ENCODE data around the gene CHKB.
"Not testable (repeated sequence)": the region's sequence is repeated elsewhere in the genome, so short reads cannot be mapped to it uniquely, and the experiment has no call there.

CHKB gene

DNA sequence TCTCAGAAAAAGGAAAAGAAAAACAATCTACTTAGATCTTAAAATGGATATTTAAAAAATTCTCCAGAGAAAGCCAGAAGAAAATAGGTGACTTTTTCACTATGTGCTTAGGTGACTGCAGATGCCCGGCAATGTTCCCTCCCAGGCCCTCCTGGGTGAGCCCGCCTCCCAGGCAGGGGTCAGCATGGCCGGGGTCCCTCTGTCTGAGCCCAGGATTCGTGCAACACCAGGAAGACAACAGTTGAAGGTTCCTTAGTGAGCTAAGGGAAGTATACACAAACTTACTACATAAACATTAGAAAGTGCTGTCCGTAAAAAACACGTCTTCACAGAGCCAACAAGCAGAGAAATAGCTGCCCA lies 29.5 kb upstream of the CHKB start:
- DNase-seq (ENCODE audit: low spot score) = no peak

- DNase-seq (ENCODE audit: low spot score) = no peak
These were observed 28.9 kb upstream of the CHKB start for GRCh38 chr22:50611341-50612060.

DNA sequence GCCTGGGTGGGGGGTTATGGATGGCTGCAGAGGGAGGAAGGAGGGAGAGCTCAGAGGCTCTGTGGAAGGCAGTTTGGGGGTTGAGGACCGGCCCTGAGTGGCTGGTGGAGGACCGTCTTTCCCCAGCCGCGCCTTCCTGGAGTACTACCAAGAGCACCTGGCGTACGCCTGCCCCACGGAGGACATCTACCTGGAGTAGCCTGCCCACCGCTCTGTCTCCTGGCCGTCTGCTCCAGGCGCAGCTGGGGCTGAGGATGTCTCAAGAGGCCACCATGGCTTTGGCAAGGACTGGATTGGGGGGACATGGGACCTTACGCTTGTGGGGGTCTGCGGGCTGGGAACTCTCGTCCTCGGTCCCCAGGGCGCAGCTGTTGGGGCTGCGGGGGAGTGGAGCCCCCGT lies 27.9 kb upstream of the CHKB start:
- no peak for DNase-seq (ENCODE audit: low spot score)

GRCh38 chr22:50610041-50610451 lies 27.4 kb upstream of the CHKB start:
- no peak for DNase-seq (ENCODE audit: low spot score)

GRCh38 chr22:50609599-50609998 lies 26.9 kb upstream of the CHKB start:
- DNase-seq (ENCODE audit: low spot score) = no peak

DNA sequence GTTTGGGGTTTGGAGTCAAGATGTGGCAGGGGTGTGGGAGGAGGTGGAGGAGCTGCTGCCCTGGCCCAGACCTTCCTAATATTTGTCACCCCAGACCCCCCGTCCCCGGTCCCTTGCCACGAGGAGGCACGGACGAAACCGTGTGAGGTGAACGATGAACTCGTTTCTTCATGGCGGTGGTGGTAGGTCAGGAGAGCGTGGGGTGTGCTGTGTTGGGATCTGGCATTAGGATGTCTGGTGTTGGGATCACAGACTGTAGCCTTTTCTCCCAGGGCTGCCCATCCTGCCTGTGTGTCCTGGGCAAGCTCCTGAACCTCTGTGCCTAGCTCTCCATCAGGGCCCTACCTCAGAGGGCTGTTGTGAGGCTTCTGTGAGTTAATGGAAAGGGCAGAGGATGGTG lies 26.3 kb upstream of the CHKB start:
- DNase-seq (ENCODE audit: low spot score) = no peak

DNA sequence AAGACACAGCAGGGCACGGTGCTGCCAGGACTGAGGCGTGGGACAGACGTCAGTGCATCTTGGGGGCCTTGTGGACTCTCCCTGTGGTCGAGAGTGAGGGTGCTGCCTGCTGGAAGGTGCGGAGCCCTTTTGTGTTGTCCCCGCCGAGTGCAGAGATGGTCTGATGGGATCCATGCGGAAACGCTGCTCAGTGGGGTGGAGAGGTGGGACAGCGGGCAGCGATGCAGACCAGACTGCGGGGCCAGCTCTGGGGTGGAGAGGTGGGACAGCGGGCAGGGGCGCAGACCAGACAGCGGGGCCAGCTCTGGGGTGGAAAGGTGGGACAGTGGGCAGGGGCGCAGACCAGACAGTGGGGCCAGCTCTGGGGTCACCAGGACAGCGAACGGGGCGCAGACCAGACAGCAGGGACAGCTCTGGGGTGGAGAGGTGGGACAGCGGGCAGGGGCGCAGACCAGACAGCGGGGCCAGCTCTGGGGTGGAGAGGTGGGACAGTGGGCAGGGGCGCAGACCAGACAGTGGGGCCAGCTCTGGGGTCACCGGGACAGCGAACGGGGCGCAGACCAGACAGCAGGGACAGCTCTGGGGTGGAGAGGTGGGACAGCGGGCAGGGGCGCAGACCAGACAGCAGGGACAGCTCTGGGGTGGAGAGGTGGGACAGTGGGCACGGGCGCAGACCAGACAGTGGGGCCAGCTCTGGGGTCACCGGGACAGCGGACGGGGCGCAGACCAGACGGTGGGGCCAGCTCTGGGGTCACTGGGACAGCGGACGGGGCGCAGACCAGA lies 25.6 kb upstream of the CHKB start:
- not testable (repeated sequence) for DNase-seq (ENCODE audit: low spot score)

- DNase-seq (ENCODE audit: low spot score) = no peak
These were observed 25.0 kb upstream of the CHKB start for GRCh38 chr22:50607659-50608020.

DNA sequence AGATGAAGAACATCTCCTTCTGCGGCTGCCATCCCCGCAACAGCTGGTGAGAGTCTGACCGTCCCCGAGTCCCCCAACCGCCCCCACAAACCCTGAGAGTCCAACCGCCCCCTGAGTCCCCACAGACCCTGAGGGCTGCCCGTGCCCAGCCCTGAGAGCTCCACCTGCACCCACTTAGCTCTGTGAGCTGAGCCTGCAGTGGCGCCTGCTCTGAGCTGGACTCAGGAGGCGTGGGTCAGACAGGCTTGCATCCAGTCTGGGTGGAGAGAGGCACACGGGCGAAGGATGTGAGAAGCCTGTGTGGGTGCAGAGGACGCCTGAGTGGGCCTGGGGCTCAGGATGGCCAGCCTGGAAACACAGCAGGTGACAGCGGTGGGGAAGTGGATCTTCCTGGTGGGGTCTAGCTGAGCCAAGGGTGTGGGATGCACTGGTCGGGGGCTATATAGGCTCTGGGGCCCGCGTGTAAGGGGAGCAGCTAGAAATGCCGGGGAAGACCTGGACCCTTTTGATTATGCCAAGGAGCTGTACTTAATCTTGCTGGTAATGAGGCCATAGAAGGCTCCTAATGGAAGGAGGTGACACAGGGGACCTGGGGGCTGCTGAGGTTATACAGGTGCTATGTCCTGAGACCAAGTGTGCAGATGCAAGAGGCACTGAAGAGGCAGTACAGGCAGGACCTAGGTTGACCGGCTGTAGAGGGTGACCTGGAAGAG lies 24.5 kb upstream of the CHKB start:
- DNase-seq (ENCODE audit: low spot score) = no peak

- no peak for DNase-seq (ENCODE audit: low spot score)
These were observed 23.7 kb upstream of the CHKB start for GRCh38 chr22:50606165-50606945.

DNA sequence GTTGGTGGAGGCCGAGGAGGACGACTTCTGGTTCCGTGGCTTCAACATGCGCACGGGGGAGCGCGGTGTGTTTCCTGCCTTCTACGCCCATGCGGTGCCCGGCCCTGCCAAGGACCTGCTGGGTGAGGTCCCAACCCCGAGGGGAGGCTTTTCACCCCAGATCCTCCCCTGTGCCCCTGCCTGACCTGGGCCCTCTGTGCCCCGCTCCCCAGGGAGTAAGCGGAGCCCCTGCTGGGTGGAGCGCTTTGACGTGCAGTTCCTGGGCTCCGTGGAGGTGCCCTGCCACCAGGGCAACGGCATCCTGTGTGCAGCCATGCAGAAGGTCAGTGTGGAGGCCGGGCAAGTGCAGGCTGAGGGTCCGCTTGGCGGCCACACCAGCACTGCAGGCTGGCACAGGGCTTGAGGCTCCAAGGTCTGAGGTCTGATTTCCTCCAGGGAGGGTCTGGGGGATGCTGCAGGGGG lies 23.0 kb upstream of the CHKB start:
- no peak for DNase-seq (ENCODE audit: low spot score)

DNA sequence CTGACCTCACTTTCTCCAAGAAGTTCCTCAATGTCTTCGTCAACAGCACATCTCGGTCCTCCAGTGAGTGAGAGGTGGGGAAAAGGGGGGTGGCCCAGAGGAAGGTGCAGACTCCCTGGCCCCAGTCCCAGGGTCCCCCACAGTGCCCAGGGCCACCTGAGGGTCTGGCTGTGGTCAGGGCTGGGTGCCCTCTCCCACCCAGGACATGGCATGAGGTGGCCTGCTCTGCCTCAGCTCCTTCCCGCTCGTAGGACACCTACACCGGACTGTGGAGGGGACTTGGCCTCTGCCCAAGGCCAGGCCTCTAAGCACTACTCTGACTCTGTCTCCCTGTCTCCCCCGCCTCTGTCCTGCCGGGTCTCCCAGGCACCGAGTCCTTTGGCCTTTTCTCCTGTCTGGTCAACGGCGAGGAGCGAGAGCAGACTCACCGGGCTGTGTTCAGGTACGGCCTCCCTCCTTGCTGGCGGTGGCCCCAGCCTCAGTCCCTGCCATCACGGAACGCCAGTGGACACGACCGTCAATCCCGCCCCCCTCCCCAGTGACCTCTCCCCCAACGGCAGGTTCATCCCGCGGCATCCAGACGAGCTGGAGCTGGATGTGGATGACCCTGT lies 22.5 kb upstream of the CHKB start:
- no peak for DNase-seq (ENCODE audit: low spot score)

- DNase-seq (ENCODE audit: low spot score) = no peak
These were observed 21.8 kb upstream of the CHKB start for GRCh38 chr22:50604256-50605001.

DNA sequence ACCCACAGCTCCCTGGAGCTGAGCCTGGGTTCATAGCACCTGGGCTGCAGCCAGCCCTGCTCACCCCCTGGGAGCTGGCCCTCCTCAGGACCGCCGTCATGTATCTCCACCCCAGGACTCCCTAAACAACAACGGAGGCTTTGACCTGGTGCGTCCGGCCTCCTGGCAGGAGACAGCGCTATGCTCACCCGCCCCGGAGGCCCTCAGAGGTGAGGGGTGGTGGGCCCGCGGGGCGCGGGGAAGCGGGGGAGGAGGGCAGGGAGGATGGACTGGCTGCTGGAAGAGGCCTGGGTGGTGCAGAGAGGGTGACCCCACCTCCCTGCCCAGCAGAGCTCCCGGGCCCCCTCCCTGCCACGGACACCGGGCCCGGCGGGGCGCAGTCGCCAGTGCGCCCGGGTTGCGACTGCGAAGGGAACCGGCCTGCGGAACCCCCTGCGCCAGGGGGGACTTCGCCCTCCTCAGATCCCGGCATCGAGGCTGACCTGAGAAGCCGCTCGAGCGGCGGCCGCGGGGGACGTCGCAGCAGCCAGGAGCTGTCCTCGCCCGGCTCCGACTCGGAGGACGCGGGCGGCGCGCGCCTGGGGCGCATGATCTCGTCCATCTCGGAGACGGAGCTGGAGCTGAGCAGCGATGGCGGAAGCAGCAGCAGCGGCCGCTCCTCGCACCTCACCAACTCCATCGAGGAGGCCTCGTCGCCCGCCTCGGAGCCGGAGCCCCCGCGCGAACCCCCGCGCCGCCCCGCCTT lies 21.0 kb upstream of the CHKB start:
- no peak for DNase-seq (ENCODE audit: low spot score)

DNA sequence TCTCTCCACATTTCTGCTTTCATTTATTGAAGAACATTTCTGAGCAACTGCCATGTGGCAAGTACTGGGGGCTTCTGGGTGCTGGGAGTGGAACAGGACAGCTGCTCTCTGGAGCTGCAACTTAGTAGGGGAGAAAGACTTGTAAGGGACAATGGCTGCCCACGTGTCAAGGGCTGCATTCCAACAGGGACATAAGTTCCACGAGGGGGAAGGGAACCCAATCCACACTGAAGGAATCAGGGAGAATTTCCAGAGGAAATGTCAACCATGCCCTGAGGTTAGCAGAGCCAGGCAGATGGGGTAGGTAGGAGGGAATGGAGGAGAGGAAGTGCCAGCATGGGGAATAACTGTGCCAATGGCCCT lies 19.7 kb upstream of the CHKB start:
- no peak for DNase-seq (ENCODE audit: low spot score)

GRCh38 chr22:50601669-50602337 lies 19.2 kb upstream of the CHKB start:
- DNase-seq (ENCODE audit: low spot score) = no peak

- no peak for DNase-seq (ENCODE audit: low spot score)
These were observed 18.5 kb upstream of the CHKB start for GRCh38 chr22:50600967-50601668.

DNA sequence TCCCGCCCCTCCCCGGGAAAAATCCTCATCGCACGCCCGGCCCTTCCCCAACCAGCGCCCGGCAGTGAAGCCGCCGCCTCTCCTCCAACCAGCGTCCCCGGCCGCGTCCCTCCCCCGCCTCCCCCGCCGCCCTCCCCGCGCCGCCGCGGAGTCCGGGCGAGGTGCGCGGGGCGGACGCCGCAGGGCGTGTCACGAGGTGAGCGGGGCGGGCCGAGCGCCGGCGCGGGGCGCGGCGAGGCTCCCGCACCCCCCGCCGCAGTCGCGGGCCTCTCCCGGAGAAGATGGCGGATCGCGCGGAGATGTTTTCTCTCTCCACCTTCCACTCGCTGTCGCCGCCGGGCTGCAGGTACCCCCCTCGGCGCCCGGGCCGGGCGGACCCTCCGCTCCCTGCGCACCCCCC lies 17.9 kb upstream of the CHKB start, which contains the start of gene MAPK8IP2:
TSS of gene MAPK8IP2 (plus strand) at position 256 of the 400 bp plus-strand sequence. CDS start at position 282, 26 bp downstream.
- DNase-seq (ENCODE audit: low spot score) = no peak

DNA sequence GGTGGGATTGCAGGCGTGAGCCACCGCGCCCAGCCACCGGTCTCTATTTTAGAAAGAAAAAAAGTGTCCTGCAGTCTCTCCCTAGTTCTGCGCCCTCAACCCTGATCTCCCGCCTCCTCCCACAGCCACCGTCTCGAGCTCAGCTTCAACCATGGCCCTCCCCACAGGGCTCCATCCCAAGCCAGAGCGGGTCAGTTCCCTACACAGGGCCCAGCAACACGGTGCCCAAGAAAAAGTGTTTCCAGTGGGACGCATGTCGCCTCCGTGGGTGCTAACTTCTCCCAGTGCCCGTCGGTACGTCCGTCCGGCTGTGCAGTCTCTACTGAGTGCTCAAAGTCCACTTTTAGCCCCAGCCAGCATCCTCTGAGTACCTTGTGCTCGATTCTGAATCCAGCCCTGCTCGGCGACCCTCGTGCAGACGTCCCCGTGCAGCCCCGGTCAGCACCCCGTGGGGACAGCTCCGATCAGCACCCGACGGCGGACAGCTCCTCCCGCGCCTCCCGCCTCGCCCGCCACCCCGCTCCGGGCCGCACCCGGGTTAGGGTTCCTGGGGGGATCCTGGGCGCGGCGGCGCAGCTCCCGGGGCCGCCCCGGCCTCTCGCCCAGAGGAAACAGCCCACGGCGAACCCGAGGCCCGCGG lies 17.3 kb upstream of the CHKB start:
- peak; percentile 28 for DNase-seq (ENCODE audit: low spot score)

All from RKO (cell line).